H9 (cell line): ENCODE results near the gene GATA1. TPM values are rescaled to one million over a fixed set of nuclear protein-coding genes. Genes with fewer than 3 reads are reported as not detected.

ENCODE experiments used
- DNase-seq: peaks from one replicate; pipeline ENCODE4 v3.0.0-alpha.2; 2017
- H2AFZ ChIP-seq: one replicate; pipeline ENCODE4 v1.6.1; 2013; ENCODE audit warnings: mild to moderate bottlenecking, low read length, control low read depth, moderate library complexity
- H2AK5ac ChIP-seq: 2 replicates; pipeline ENCODE4 v1.6.1; 2013; ENCODE audit warnings: low read length, control low read depth, mixed read lengths; ENCODE audit not compliant: insufficient read length
- H2BK120ac ChIP-seq: one replicate; pipeline ENCODE4 v1.6.1; 2013; ENCODE audit warnings: low read depth, mild to moderate bottlenecking, low read length, control low read depth, inconsistent platforms; ENCODE audit not compliant: poor library complexity, severe bottlenecking
- H2BK12ac ChIP-seq: 2 replicates; pipeline ENCODE4 v1.6.1; 2013; ENCODE audit warnings: low read length, control low read depth, mixed read lengths, low read depth; ENCODE audit not compliant: insufficient read length
- H2BK15ac ChIP-seq: 2 replicates; pipeline ENCODE4 v1.6.1; 2013; ENCODE audit warnings: low read depth, low read length, control low read depth
- H2BK20ac ChIP-seq: one replicate; pipeline ENCODE4 v1.6.1; 2013; ENCODE audit warnings: low read depth, mild to moderate bottlenecking, low read length, control low read depth, inconsistent platforms; ENCODE audit not compliant: poor library complexity, severe bottlenecking
- H2BK5ac ChIP-seq: 2 replicates; pipeline ENCODE4 v1.6.1; 2013; ENCODE audit warnings: low read length, control low read depth, mixed read lengths; ENCODE audit not compliant: insufficient read length
- H3K14ac ChIP-seq: 2 replicates; pipeline ENCODE4 v1.6.1; 2013; ENCODE audit warnings: low read length, control low read depth; ENCODE audit not compliant: insufficient read depth
- H3K18ac ChIP-seq: 2 replicates; pipeline ENCODE4 v1.6.1; 2013; ENCODE audit warnings: low read depth, mild to moderate bottlenecking, mixed read lengths, low read length, control low read depth; ENCODE audit not compliant: insufficient read length
- H3K23ac ChIP-seq: 2 replicates; pipeline ENCODE4 v1.6.1; 2013; ENCODE audit warnings: low read length, control low read depth, mixed read lengths, low read depth; ENCODE audit not compliant: insufficient read length
- H3K23me2 ChIP-seq: 2 replicates; pipeline ENCODE4 v1.6.1; 2013; ENCODE audit warnings: low read depth, mild to moderate bottlenecking, mixed read lengths, low read length, control low read depth; ENCODE audit not compliant: insufficient read length, poor library complexity, severe bottlenecking
- H3K27ac ChIP-seq: 2 replicates; pipeline ENCODE4 v1.5.1; 2013; ENCODE audit warnings: low read length, control low read depth, mixed read lengths, low read depth; ENCODE audit not compliant: insufficient read length
- H3K27me3 ChIP-seq: 2 replicates; pipeline ENCODE4 v1.6.1; 2013; ENCODE audit warnings: low read length, control low read depth, inconsistent platforms; ENCODE audit not compliant: insufficient read depth
- H3K4ac ChIP-seq: 2 replicates; pipeline ENCODE4 v1.6.1; 2013; ENCODE audit warnings: low read depth, mild to moderate bottlenecking, control low read depth, inconsistent platforms, low read length, moderate library complexity
- H3K4me1 ChIP-seq: 2 replicates; pipeline ENCODE4 v1.6.1; 2013; ENCODE audit warnings: low read length, control low read depth, inconsistent platforms; ENCODE audit not compliant: insufficient read depth
- H3K4me2 ChIP-seq: 2 replicates; pipeline ENCODE4 v1.6.1; 2013; ENCODE audit warnings: low read length, control low read depth, mixed read lengths; ENCODE audit not compliant: insufficient read length, insufficient read depth
- H3K56ac ChIP-seq: 2 replicates; pipeline ENCODE4 v1.6.1; 2013; ENCODE audit warnings: low read depth, mild to moderate bottlenecking, mixed read lengths, low read length, control low read depth; ENCODE audit not compliant: insufficient read length
- H3K79me1 ChIP-seq: 2 replicates; pipeline ENCODE4 v1.6.1; 2013; ENCODE audit warnings: low read depth, mild to moderate bottlenecking, moderate library complexity, low read length, control low read depth, inconsistent platforms; ENCODE audit not compliant: insufficient read depth, poor library complexity, severe bottlenecking
- H3K79me2 ChIP-seq: 2 replicates; pipeline ENCODE4 v1.6.1; 2013; ENCODE audit warnings: low read length, control low read depth, inconsistent platforms; ENCODE audit not compliant: insufficient read depth
- H3K9ac ChIP-seq: 2 replicates; pipeline ENCODE4 v1.6.1; 2013; ENCODE audit warnings: low read length, control low read depth, mixed read lengths; ENCODE audit not compliant: insufficient read length; ENCODE audit errors: extremely low read depth
- H3K9me3 ChIP-seq: one replicate; pipeline ENCODE4 v1.6.1; 2013; ENCODE audit warnings: low read depth, low read length, inconsistent platforms; ENCODE audit not compliant: control insufficient read depth
- H3T11ph ChIP-seq: one replicate; pipeline ENCODE4 v1.6.1; 2013; ENCODE audit warnings: mild to moderate bottlenecking, low read length, control low read depth, inconsistent platforms
- H4K20me1 ChIP-seq: one replicate; pipeline ENCODE4 v1.6.1; 2013; ENCODE audit not compliant: control insufficient read depth, insufficient read length, insufficient read depth
- H4K5ac ChIP-seq: 2 replicates; pipeline ENCODE4 v1.6.1; 2013; ENCODE audit warnings: low read depth, mild to moderate bottlenecking, mixed read lengths, low read length, control low read depth; ENCODE audit not compliant: insufficient read length
- H4K8ac ChIP-seq: replicated peaks from 2 replicates; pipeline ENCODE4 v1.6.1; 2013; ENCODE audit warnings: low read length, control low read depth, mixed read lengths, low read depth; ENCODE audit not compliant: insufficient read length
- H4K91ac ChIP-seq: 2 replicates; pipeline ENCODE4 v1.6.1; 2013; ENCODE audit warnings: low read depth, mild to moderate bottlenecking, moderate library complexity, mixed read lengths, low read length, control low read depth; ENCODE audit not compliant: insufficient read length
- H3K27ac Mint-ChIP-seq, 3 experiments: 2 replicates in 2 of 3; 3 replicates in 1 of 3; pipeline ENCODE4 v1.8.0; 2020 to 2021; ENCODE audit warnings: mixed read lengths in 3 of 3, mild to moderate bottlenecking in 1 of 3, moderate library complexity in 1 of 3
- H3K27me3 Mint-ChIP-seq: 2 replicates; pipeline ENCODE4 v1.8.0; 2021; ENCODE audit warnings: low read depth, mild to moderate bottlenecking, moderate library complexity, mixed read lengths
- H3K36me3 Mint-ChIP-seq, 3 experiments: 2 replicates in 2 of 3; 3 replicates in 1 of 3; pipeline ENCODE4 v1.8.0; 2020 to 2021; ENCODE audit warnings: low read depth in 3 of 3, mixed read lengths in 3 of 3; ENCODE audit not compliant: insufficient read depth in 1 of 3
- H3K4me1 Mint-ChIP-seq, 2 experiments: 2 replicates each; pipeline ENCODE4 v1.8.0; 2020; ENCODE audit warnings: mixed read lengths in 2 of 2
- H3K4me3 Mint-ChIP-seq, 2 experiments: 2 replicates in 1 of 2; 3 replicates in 1 of 2; pipeline ENCODE4 v1.8.0; 2020 to 2021; ENCODE audit warnings: mild to moderate bottlenecking in 2 of 2, mixed read lengths in 2 of 2, moderate library complexity in 1 of 2
- H3K9me3 Mint-ChIP-seq, 2 experiments: 2 replicates in 1 of 2; 3 replicates in 1 of 2; pipeline ENCODE4 v1.8.0; 2020; ENCODE audit warnings: mild to moderate bottlenecking in 2 of 2, mixed read lengths in 2 of 2, moderate library complexity in 1 of 2
- CTCF ChIP-seq: fragments of 200-600 bp; sonication (generic); conservative IDR thresholded peaks from 3 replicates; pipeline ENCODE4 v1.8.0; 2021; ENCODE audit warnings: antibody characterized with exemption, mild to moderate bottlenecking
- WGBS: extraction: QIAGEN DNeasy Blood & Tissue Kit; methylation state at CpG from one replicate; pipeline ENCODE4 v1.1.7; 2013; ENCODE audit warnings: missing lambda C conversion rate, low lambda C conversion rate, mixed read lengths; ENCODE audit not compliant: insufficient read length; ENCODE audit errors: extremely low coverage; 5-methylcytosine and 5-hydroxymethylcytosine counted together
- total RNA-seq: library from RNA; stranded (reverse); gene quantifications from 2 replicates; pipeline ENCODE4 v1.2.1, GENCODE V29; 2021

GATA1 gene
- total RNA-seq, 1 experiment from 2014 or later = not detected

GRCh38 chrX:48786825-48787504 is 575 bp downstream of the GATA1 start:
- TF ChIP-seq CTCF = no peak
- whole genome bisulfite sequencing = no CpG with 5 or more reads among the region's 6 CpGs
- no peak overlapping the region for H3K23ac ChIP-seq
- H2BK120ac ChIP-seq = no peak overlapping the region
- H3T11ph ChIP-seq = no peak overlapping the region
- Mint-ChIP-seq H3K27ac (no peak overlapping the region), H3K9me3 (peaks cover 63 to 78% of the 10 kb centered on the region in 2 experiments), H3K4me3 (peak overlapping the region in 1 of 2 experiments; percentile 13; a peak in 2 of 5 replicates), H3K4me1 (no peaks in the 10 kb centered on the region), H3K27me3 (peaks cover 18% of the 10 kb centered on the region), H3K36me3 (peaks cover 0 to 3% (median 2%) of the 10 kb centered on the region in 3 experiments; a peak in 3 of 7 replicates)
- no peaks in the 10 kb centered on the region for H3K79me1 ChIP-seq
- no peak for DNase-seq
- H4K5ac ChIP-seq = no peak overlapping the region
- no peak overlapping the region for H2BK5ac ChIP-seq
- no peaks in the 10 kb centered on the region for H3K23me2 ChIP-seq
- no peak overlapping the region for H2BK20ac ChIP-seq
- no peak overlapping the region for H3K14ac ChIP-seq
- no peak overlapping the region for H3K9ac ChIP-seq
- H3K9me3 ChIP-seq = peaks cover 19% of the 10 kb centered on the region
- H3K56ac ChIP-seq = no peak overlapping the region
- no peaks in the 10 kb centered on the region for H3K4me1 ChIP-seq
- no peak overlapping the region for H3K18ac ChIP-seq
- no peaks in the 10 kb centered on the region for H3K27me3 ChIP-seq
- H2BK15ac ChIP-seq = no peak overlapping the region
- no peak overlapping the region for H3K27ac ChIP-seq
- H3K79me2 ChIP-seq = no peaks in the 10 kb centered on the region
- no peaks in the 10 kb centered on the region for H4K20me1 ChIP-seq
- H4K91ac ChIP-seq = no peak overlapping the region
- no peak overlapping the region for H2AK5ac ChIP-seq
- no peak overlapping the region for H3K4me2 ChIP-seq
- H3K4ac ChIP-seq = no peak overlapping the region
- no peak overlapping the region for H4K8ac ChIP-seq
- no peak overlapping the region for H2BK12ac ChIP-seq
- no peak overlapping the region for H2AFZ ChIP-seq
